Keratinocyte (primary cell): ENCODE measurements around the gene SARS1. TPM values are rescaled to one million over a fixed set of nuclear protein-coding genes. Genes with fewer than 3 reads are reported as not detected.

ENCODE experiments used
- DNase-seq: peaks from one replicate; pipeline ENCODE4 v3.0.0-alpha.2; 2011; ENCODE audit warnings: low read depth, missing footprints, low spot score
- FAIRE-seq: peaks from 2 replicates; lab custom pipeline; 2011; peaks lifted over from hg19 to GRCh38; lab: Jason Lieb, UNC
- H2AFZ ChIP-seq: 2 replicates; pipeline ENCODE4 v1.6.0; 2012; ENCODE audit warnings: low read length, control low read depth, inconsistent platforms; ENCODE audit not compliant: control insufficient read depth
- H3K27ac ChIP-seq: 2 replicates; pipeline ENCODE4 v1.5.1; 2011; ENCODE audit warnings: low read length; ENCODE audit not compliant: control insufficient read depth, insufficient read depth
- H3K27me3 ChIP-seq: 3 replicates; pipeline ENCODE4 v1.6.0; 2011; ENCODE audit warnings: low read length; ENCODE audit not compliant: control insufficient read depth, insufficient read depth; ENCODE audit errors: extremely low read depth
- H3K36me3 ChIP-seq, 2 experiments: 2 replicates in 1 of 2; 3 replicates in 1 of 2; pipeline ENCODE4 v1.5.1; 2011; ENCODE audit warnings: low read length in 2 of 2, mild to moderate bottlenecking in 1 of 2; ENCODE audit not compliant: control insufficient read depth in 2 of 2, insufficient read depth in 2 of 2; ENCODE audit errors: extremely low read depth in 1 of 2
- H3K4me1 ChIP-seq: 3 replicates; pipeline ENCODE4 v1.5.1; 2011; ENCODE audit warnings: low read length; ENCODE audit not compliant: control insufficient read depth, insufficient read depth; ENCODE audit errors: extremely low read depth
- H3K4me2 ChIP-seq: 3 replicates; pipeline ENCODE4 v1.6.0; 2011; ENCODE audit warnings: low read depth, low read length; ENCODE audit not compliant: control insufficient read depth, insufficient read depth; ENCODE audit errors: extremely low read depth
- H3K4me3 ChIP-seq, 3 experiments: fragments of 200-600 bp in 1 of 3; sonication (generic) in 1 of 3; 2 replicates in 2 of 3; 3 replicates in 1 of 3; pipeline ENCODE4 v1.5.1; 2011 to 2016; ENCODE audit warnings: low read length in 3 of 3, mild to moderate bottlenecking in 3 of 3, control low read depth in 2 of 3, inconsistent platforms in 1 of 3, low read depth in 1 of 3, mixed read lengths in 1 of 3, mixed run types in 1 of 3, moderate library complexity in 1 of 3; ENCODE audit not compliant: control insufficient read depth in 2 of 3, insufficient read depth in 2 of 3; ENCODE audit errors: extremely low read depth in 1 of 3
- H3K79me2 ChIP-seq: 2 replicates; pipeline ENCODE4 v1.6.0; 2012; ENCODE audit warnings: low read length; ENCODE audit not compliant: control insufficient read depth, insufficient read depth
- H3K9ac ChIP-seq: 3 replicates; pipeline ENCODE4 v1.6.0; 2011; ENCODE audit warnings: low read length; ENCODE audit not compliant: control insufficient read depth, insufficient read depth; ENCODE audit errors: extremely low read depth
- H3K9me1 ChIP-seq: 3 replicates; pipeline ENCODE4 v1.6.0; 2011; ENCODE audit warnings: low read length; ENCODE audit not compliant: control insufficient read depth, insufficient read depth; ENCODE audit errors: extremely low read depth
- H3K9me3 ChIP-seq: 2 replicates; pipeline ENCODE4 v1.5.1; 2012; ENCODE audit warnings: low read depth, low read length; ENCODE audit not compliant: control insufficient read depth
- H4K20me1 ChIP-seq: 3 replicates; pipeline ENCODE4 v1.6.0; 2011; ENCODE audit warnings: low read length; ENCODE audit not compliant: control insufficient read depth, insufficient read depth; ENCODE audit errors: extremely low read depth
- EZH2 ChIP-seq: IDR thresholded peaks from one replicate; pipeline ENCODE4 v1.6.1; 2012; ENCODE audit warnings: inconsistent platforms, mild to moderate bottlenecking, low read length, moderate library complexity
- dilution Hi-C: fragments of 300-500 bp; cut with MboI; formaldehyde crosslinking; loops from one replicate; pipeline ENCODE4 v1.7.0; 2020; ENCODE audit warnings: low sequenced_read_pairs; ENCODE audit not compliant: extremely low pct_ligation_motif_present
- polyA plus RNA-seq, 5 experiments: library from polyadenylated mRNA; depleted of rRNA in 3 of 5; stranded (reverse) in 3 of 5; stranded (forward) in 1 of 5; unstranded in 1 of 5; fragments of >200 nt; gene quantifications; 1 replicate in 1 of 5; 2 replicates in 3 of 5; 3 replicates in 1 of 5; pipeline versions ENCODE4 v1.2.1 to v1.2.3, GENCODE V29; 2011 to 2012; ENCODE audit warnings: missing spikeins in 2 of 5, low read depth in 1 of 5, low replicate concordance in 1 of 5
- TF ChIP-seq, protein P1 (sequence below), 3 experiments: IDR thresholded peaks in 1 of 3; conservative IDR thresholded peaks in 1 of 3; optimal IDR thresholded peaks in 1 of 3; 2 replicates in 2 of 3; 3 replicates in 1 of 3; pipeline versions ENCODE3 to v1.5.1; 2011; ENCODE audit warnings: low read length in 3 of 3, mild to moderate bottlenecking in 3 of 3, moderate library complexity in 2 of 3, control low read depth in 1 of 3, inconsistent platforms in 1 of 3; ENCODE audit not compliant: insufficient read depth in 2 of 3; ENCODE audit errors: extremely low read depth in 1 of 3

SARS1 gene
- polyA plus RNA-seq, 1 donor (not counting 4 experiments of a cell fraction or from before 2014, with no cell fraction given): 203 TPM

DNA sequence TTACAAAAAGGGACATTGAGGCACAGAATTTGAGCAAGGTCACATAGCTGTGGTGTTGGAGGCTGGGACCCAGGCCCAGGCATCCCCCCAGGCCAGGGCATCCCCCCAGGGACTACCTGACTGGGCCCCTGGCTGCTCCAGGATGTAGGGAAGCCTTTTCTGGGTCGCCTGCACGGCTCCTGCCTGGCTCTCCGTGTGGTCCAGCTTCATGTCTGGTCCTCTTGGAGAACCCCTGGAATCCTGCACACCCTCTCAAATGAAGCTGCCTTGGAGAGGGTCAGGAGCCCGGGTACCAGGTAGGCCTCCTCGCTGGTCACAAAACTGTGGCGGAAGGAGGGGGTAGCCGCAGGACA lies 34.7 kb downstream of the SARS1 start:
- no peaks in the 10 kb centered on the region for H3K27me3 ChIP-seq
- no peak overlapping the region for H2AFZ ChIP-seq
- dilution Hi-C loops: no loop called here
- no peak overlapping the region for H3K27ac ChIP-seq
- peaks cover 13% of the 10 kb centered on the region for H3K4me1 ChIP-seq
- H3K36me3 ChIP-seq: peaks cover 4 to 12% of the 10 kb centered on the region in 2 experiments
- H3K9me3 ChIP-seq: no peaks in the 10 kb centered on the region
- peaks cover 18% of the 10 kb centered on the region for H3K79me2 ChIP-seq
- H3K9ac ChIP-seq: no peak overlapping the region
- no peak for FAIRE-seq
- no peaks in the 10 kb centered on the region for H4K20me1 ChIP-seq
- H3K4me3 ChIP-seq: no peak overlapping the region
- H3K4me2 ChIP-seq: no peak overlapping the region
- TF ChIP-seq, protein P1, sequence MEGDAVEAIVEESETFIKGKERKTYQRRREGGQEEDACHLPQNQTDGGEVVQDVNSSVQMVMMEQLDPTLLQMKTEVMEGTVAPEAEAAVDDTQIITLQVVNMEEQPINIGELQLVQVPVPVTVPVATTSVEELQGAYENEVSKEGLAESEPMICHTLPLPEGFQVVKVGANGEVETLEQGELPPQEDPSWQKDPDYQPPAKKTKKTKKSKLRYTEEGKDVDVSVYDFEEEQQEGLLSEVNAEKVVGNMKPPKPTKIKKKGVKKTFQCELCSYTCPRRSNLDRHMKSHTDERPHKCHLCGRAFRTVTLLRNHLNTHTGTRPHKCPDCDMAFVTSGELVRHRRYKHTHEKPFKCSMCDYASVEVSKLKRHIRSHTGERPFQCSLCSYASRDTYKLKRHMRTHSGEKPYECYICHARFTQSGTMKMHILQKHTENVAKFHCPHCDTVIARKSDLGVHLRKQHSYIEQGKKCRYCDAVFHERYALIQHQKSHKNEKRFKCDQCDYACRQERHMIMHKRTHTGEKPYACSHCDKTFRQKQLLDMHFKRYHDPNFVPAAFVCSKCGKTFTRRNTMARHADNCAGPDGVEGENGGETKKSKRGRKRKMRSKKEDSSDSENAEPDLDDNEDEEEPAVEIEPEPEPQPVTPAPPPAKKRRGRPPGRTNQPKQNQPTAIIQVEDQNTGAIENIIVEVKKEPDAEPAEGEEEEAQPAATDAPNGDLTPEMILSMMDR (optimal IDR thresholded peaks at IDR 0.05 in 1 of 3, IDR thresholded peaks at IDR 0.05 in 1 of 3, conservative IDR thresholded peaks at IDR 0.05 in 1 of 3; ENCODE audit: extremely low read depth in 1 of 3, insufficient read depth in 2 of 3, low read length in 3 of 3): no peak
- no peak for TF ChIP-seq EZH2
- DNase-seq: no peak
- H3K9me1 ChIP-seq: no peaks in the 10 kb centered on the region

DNA sequence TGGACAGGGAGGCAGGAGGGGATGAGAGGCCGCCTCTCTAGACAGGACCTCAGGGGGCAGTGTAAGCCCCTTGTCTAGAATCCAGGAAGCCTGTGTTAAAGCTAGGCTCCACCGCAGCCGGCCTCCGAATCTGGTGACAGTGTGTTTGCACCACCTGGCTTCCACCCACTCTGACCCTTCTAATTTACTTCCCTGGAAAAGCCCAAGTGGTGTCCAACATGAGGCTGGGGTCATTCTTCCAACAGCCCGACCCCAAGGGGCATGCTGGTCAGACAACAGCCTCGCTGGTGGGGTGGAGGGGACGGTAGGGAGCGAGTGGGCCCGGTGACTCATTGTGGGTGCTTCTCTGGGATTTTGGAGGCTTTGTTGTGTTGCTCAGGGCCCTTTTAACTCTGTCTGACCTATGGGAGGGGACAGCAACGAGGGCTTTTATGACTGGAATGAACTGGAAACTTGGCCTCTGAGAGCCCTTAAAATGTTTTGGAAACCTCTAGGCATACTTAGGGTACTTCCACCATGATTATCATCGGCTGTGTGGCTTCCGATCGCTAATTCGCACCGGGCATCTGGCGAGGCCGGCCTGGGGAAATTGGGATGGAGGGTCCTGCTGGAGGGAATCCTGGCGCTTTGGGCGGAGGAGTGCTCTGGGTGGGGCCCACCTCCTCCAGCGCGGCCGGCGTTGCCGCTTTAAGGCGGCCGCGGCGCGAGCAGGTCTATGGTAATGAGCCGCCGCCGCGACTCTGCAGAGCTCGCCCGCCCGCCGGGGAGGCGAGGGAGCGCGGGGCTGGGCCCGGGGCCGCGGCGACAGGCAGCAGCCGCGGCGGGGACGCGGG lies 35.3 kb downstream of the SARS1 start, which contains the start of gene CELSR2:
TSS of gene CELSR2 (plus strand) at position 743 of the 833 bp plus-strand sequence. CDS start 541 bp downstream, outside the sequence.
- Histone ChIP-seq H3K4me1 (peaks cover 19% of the 10 kb centered on the region), H3K27ac (no peak within 1 kb of the TSS), H3K9me3 (no peaks in the 10 kb centered on the region), H3K9ac (peak within 1 kb of the TSS; percentile 39), H3K79me2 (peaks cover 22% of the 10 kb centered on the region), H3K4me3 (peak within 1 kb of the TSS; percentile 31 to 61 (median 47)), H3K27me3 (no peaks in the 10 kb centered on the region), H4K20me1 (no peaks in the 10 kb centered on the region), H3K9me1 (no peaks in the 10 kb centered on the region), H2AFZ (no peak within 1 kb of the TSS), H3K36me3 (peaks cover 4 to 12% of the 10 kb centered on the region in 2 experiments), H3K4me2 (peak within 1 kb of the TSS; percentile 78)
- no peak for DNase-seq
- TF ChIP-seq, protein P1 (optimal IDR thresholded peaks at IDR 0.05 in 1 of 3, IDR thresholded peaks at IDR 0.05 in 1 of 3, conservative IDR thresholded peaks at IDR 0.05 in 1 of 3; ENCODE audit: extremely low read depth in 1 of 3, insufficient read depth in 2 of 3, low read length in 3 of 3): no peak
- FAIRE-seq: no peak
- dilution Hi-C loops: no loop called here
